ENCODE measurements around the gene TMEM30A.
A peak's percentile ranks its signal among the peaks of the same experiment; 100 is the strongest.

Gene TMEM30A

DNA sequence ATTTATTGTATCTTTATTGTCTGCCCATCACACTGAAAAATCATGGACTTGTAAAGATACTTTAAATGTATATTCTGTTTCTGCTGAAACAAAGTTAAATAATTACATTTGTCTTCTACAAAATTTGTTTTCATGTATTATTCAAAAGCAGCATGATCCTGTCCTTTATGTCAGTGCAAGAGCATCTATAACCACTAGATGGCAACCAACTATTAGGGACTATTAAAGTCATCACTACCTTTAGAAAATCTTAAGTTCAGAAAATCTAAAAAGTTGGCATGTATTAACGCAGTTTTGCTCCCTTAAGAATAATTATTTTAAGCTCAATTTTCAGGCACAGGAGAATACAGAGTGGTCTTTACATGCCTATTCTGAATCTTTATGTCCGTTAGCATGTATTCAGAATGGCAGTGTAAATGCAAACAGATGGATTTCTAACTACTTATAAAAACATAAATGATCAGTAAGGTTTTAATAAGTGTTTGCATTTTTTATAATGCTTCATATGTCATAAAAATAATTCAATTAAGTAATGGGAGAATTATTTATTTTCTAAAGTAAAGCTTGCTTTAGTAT, 17.8 kb downstream of the TMEM30A start:
- no peak for DNase-seq (ENCODE audit: low read depth in 2 of 3, low spot score in 2 of 3)

DNA sequence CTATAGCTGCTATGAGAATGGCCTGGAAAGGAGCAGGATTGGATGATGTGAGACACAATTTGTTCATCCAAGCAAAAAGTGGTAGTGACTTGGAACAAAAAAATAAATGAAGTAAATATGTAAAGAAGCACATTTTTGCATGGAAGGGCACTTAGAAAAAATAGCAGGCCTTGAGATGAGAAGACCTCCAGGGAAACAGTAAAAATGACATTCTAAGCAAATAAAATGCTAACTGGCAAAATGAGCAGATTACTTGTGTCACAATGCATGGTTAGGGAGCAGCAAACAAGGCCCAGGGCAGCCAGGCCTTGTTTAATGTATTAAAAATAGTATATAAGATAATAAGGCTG, 21.2 kb downstream of the TMEM30A start:
- DNase-seq (ENCODE audit: low read depth in 2 of 3, low spot score in 2 of 3): no peak

DNA sequence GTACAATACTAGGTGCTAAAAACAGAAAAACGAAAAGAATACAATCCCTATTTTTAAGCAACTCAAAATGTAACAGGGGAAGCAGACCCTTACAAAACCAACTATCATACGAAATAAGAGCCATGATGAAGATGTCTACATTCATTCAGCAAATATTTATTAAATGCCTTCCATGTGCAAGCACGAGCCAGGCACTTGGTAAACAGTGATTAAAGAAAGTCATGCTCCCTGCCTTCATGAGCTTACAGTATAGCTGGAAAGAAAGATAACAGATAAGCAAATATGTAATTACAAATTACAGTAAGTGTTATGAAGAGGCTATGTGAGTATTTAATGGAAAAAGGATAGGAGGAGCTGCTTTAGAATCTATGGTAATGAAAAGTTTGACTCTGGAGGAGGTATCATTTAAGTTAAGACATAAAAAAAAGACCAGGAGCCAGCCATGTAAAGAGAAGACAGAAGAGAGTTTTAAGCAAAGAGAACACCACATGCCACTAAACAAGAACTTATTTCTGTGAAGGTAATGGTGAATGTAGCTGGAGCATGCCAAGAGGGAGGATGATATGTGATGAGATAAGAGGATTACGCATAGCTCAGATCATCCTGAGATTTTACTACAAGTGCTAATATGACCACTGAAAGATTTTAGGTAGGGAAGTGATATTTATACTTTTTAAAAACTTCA, 21.7 kb downstream of the TMEM30A start:
- no peak for DNase-seq (ENCODE audit: low read depth in 2 of 3, low spot score in 2 of 3)

DNA sequence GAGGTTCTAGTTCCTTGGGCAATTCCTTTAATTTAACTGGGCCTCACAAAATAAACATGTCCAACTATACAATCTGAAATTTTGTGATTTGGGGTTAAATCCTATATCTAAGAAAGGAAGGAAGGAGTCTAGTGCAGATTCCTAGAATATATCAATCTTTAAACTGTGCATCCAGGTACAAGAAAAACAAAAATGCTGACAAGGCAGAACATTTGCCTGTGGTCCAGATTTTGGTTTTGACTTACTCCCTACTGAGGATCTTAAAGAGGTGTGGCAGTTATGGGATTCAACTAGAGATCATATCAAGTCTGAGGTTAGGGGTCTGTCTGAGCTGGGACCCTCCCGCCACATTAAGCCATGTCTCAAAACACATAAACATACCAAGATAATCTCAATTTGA, 23.3 kb downstream of the TMEM30A start:
- DNase-seq (ENCODE audit: low read depth in 2 of 3, low spot score in 2 of 3): no peak

DNA sequence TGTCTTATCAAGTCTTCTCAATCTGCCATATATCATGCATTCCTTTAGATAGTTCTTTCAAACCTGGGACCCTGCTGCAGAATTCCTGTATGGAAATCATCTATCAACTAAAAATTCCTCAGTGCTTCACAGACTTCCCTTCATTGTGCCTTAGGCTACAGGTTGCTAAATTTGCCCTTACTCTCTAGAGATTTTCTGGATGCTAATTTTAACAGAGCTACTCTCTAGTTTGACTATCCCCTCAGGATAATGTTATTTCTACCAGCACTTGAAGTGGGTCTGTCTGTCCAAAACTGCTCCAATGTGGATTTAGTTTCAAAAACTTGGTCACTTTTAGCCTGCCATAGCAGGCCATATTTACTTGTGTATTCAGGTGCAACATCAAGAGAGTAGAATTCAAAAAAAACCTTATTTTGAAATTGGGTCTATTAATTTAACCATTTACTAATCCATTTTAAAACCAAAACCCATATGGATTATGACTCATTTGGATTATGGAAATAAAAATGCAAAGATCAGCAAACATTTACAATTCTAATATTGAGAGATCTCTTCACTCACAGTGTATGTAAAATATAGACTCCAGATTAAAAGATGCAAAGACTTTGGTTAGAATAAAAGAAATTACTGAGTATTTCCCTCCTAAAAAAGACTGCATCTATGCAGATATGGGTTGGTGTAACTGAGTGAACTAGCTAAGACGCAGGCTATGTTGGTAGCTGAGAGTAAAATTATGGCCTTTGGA, 27.1 kb downstream of the TMEM30A start:
- DNase-seq (ENCODE audit: low read depth in 2 of 3, low spot score in 2 of 3): no peak

DNA sequence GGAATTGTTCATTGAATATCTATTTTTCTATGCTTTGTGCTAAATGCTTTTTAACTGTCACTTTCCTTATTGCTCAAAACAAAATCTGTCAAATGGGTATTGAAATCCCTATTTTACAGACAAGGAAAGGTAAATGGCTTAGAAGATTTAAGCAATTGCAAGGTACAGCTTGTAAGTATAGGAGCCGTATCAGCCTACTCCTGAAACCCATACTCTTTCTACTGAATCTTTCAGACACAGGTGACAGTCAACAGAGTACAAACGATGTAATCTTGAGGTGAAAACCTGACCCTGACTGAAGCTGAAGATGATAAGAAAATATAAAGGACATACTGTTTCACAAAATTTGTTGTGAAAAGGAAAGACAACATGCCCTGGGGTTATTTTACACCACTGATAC, 34.0 kb downstream of the TMEM30A start:
- no peak for DNase-seq (ENCODE audit: low read depth in 2 of 3, low spot score in 2 of 3)

DNA sequence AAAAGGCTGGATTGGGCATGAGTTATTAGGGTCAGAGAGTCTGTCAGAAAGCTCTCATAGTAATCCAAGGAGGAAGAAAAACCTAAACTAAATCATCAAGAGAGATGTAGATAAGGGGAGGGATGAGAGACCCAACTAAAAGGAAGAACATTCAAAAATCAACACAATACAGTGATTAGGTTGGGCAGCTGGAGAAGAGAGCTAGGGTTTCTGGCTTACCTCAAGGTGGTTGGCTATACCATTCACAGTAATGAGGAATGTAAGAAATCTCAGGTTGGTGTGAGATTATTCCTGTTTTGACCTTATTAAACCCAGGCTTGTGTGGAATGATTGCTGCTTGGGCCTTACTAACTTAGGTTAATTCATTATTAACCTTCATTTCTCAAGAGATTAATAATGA, 34.8 kb downstream of the TMEM30A start:
- no peak for DNase-seq (ENCODE audit: low read depth in 2 of 3, low spot score in 2 of 3)

DNA sequence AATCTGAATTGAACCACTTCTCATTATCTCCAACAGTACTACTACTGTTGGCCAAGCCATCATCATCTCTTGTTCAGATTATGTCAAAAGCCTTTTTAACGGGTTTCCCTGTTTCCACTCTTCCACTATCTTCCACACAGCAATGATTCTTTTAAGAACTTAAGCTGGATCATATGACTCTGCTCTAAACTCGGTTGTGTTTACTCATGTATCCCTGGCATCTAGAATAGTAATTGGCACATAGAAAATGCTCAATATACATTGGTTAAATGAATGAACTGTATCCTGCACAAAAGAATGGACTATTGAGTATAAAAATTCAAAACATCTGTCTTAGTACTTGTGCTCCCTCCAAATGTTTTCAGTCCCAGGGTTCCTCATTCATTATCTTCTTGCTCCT, 38.2 kb downstream of the TMEM30A start:
- DNase-seq (ENCODE audit: low read depth in 2 of 3, low spot score in 2 of 3): no peak

DNA sequence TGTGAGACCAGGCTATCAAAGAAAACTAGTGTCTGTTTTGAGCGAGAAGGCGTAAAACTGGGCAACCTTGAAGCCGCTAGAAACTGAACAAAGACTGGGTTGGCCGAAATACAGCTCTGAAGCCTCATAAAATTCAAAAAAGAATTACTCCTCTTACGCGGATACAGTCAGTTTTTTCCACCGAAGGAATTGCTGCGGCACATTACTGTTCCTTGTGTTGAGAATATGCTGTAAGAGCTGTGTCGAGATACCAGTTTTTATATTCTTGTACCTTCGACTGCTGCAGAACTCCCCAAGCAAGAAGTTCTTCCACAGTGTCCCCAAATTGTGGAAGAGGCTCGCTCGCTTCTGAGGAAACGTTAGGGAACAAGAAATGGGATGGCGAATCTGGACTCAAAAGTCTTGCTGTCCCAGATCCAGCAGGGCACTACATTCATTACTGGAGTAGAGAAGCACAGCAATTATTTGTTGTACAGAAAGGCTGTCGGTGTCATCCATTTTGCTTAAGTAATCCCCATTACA, 40.5 kb downstream of the TMEM30A start:
- no peak for DNase-seq (ENCODE audit: low read depth in 2 of 3, low spot score in 2 of 3)

DNA sequence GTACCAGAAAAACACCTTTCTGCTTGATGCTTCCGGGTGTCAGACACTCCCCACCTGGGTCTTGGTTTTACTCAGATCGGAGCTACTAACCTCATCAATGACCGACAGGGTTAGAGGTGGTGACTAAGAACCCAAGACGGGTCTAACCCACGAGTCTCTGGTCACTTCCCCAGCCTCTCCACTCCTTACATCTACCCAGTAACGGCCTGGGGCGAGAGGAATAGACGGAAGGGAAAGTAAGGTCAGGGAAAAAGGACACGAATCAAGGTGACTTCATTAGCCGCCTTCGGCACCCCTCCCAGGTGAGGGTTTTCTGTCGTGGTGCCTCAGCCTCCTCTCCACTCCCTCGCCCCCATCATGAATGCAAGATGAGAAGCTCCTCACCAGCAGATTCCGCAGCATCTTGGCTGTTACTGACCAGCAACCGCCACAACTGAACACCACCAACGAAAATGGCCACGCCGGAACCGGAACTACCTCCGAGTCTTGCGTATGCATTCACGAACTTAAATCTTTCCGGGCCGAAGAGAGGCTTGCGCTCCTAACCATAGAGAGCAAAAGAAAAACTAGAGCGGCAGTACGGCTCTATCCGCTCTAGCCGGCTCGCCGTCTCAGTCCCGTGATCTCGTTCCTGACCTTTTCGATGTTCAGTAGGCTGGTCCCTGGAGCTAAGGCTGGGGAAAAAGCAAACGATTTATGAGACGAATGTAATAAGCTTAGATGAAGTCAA, 41.1 kb downstream of the TMEM30A start, which contains the start of gene COX7A2:
Gene COX7A2 (minus strand): TSS at position 469 of the 730 bp plus-strand sequence. CDS start 67 bp downstream, at position 402.
- DNase-seq (ENCODE audit: low read depth in 2 of 3, low spot score in 2 of 3): peak; percentile 39 to 69 (median 61)

DNA sequence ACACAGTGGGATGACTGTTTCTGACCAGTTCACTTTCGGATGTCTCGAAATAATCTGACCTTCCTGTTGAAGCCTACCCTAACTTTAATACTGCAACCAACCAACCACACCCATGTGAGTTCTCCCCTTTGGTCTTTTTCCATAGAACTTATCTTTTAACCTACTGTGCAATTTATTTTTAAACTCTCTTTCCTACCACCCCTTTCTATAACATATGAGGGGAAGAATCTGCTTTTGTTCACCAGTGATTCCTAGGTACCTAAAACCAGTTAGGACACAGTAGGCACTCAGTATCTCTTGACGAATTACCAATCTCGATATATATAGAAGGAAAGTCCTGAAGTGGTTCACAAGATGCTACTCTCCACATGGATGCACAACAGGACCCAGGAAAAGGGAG, 48.0 kb downstream of the TMEM30A start:
- DNase-seq (ENCODE audit: low read depth in 2 of 3, low spot score in 2 of 3): no peak

DNA sequence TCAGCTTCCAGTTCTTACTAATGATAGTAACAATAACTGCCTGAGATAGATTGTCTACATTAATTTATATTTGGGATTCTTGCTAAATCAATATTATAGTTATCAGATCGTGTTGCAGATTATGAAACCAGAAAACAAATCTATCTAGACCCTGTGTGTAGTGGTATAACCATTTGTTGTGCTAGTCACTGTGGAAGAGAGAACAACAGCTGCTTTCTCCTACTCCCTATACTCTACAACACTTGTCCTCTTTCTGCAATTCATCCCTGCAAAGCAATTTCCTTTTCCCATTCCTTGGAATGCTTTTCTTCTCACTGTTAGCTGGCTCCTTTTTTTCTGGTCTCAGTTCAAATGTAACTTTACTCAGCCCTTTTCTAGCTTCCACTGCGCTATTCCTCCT, 49.3 kb downstream of the TMEM30A start:
- DNase-seq (ENCODE audit: low read depth in 2 of 3, low spot score in 2 of 3): no peak

DNA sequence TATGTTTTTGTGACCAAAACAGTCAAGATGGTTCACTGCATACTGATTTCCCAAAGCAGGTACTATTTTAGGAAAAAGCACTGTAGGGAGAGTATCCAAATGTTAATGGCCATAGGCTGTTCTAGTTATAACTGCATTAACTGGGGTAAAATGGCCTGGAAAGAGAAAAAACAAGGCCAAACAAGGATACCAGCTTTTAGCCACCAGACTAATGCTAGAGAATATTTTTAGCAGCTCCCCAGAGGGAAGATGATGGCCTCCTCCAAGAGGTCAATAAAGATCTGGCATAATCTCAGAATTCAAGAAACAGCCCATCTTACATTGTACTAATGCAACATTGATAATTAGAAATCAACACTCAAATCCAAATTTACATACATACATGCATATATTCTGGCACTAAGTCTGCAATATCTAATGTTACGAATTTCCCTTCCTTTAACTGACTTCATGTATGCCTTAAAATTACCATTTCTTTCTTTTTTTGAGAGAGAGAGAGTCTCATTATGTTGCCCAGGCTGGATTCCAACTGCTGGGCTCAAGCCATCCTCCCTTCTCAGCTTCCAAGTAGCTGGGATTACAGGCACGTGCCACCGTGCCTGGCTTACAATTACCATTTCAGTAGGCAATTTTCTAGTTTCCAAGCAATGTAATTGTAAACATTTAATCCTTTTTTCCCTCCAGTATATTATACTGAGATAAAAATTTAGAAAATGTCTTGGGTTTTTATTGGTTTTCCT, 50.3 kb downstream of the TMEM30A start:
- no peak for DNase-seq (ENCODE audit: low read depth in 2 of 3, low spot score in 2 of 3)

DNA sequence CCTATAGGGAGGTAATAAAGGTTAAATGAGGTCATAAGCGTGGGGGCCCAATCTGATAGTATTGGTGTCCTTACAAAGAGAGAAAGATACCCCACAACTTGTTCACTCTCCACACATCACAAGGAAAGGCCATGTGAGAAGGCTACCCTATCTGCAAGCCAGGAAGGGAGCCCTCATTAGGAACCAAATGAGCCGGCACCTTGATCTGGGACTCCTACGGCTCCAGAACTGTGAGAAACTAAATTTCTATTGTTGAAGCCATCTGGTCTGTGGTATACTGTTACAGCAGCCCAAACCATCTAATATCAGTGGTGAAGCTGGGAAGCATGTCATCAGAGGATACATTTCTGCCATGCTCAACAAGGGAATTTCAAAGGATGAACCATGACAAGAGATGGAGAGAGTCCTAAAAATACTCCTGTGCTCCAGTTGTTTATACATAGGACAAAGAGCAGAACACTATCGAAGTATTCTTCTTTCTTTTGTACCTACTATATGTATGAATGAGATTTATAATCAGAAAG, 51.4 kb downstream of the TMEM30A start:
- no peak for DNase-seq (ENCODE audit: low read depth in 2 of 3, low spot score in 2 of 3)

DNA sequence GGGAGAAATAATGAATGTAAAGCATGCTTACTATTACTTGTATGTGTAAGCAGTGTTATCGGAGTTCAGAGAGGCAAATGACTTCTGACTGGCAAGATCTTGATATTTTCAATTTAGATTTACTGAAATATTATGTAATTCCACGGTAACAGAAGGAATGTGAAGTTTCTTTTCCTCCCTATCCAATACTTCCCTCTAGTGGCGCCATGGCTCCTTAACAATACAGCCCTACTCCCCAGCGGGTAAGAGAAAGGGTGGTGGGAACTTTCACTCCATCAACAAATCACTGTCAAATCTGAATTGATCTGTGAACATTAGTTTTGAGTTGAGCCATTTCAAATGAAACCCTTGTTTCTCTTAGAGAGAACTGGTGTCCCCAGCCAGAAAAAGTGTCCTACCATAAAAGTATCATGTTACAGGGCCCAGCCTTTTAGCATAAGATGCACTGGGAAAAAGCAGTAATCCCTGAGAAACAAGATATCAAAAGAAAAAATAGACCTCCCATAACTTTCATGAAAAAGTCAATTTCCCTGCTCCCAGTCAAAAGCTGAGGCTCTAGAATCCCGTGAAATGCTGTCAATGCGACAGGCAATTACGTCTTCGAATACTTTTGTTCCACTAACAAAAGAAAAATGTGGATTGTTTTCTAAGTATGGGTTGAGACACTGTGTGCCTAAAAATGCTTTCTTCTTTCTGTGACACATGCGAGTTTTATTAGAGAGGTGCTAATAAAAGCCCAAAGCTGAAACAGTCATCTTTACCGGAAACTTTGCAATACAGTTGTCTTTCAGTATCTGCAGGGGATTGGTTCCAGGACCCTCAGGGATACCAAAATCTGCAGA, 53.9 kb downstream of the TMEM30A start:
- DNase-seq (ENCODE audit: low read depth in 2 of 3, low spot score in 2 of 3): no peak

DNA sequence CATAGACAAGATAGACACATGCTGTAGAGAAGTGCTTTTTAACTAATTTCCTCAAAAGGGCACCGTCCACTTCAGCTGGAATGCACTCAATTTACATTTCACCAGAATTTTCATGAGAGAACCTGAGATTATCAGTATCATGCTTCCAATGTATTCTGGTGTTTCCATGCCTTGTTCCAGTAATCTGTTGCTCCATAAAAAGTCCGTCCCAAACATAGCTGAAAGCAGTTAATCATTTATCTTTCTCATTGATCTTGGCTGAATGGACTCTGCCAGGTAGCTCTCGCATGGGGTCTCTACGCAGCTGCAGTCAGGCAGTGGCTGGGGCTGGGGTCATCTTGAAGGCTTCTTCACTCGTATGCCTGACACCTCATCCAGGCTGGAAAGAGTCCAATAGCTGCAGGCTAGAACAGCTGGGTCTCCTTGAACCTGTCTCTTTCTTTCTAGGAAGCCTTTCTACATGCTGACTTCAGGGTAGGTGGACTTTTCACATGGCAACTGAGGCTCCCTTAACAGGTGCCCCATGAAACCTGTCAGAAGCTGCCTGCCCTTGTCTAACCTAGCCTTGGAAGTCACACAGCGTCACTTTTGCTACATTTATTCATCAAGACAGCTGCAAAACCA, 60.2 kb downstream of the TMEM30A start:
- DNase-seq (ENCODE audit: low read depth in 2 of 3, low spot score in 2 of 3): no peak

DNA sequence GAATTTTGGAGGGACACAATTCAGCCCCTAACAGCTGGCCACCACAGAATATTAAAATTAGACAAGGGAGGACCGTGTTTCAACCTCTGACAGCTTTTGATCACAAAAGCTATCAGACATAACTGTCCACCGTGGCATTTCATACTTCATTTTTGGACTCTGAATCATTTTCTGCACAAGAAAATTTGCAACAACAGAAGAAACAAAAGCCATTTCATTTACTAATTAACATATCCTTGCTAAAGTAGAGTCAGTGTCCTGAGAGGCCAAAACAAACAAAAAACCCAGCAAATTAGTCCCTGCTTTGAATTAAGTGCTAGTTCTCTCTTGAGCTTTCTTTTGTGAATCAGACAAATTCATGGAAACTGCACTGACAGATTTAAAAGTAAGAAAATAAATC, 61.2 kb downstream of the TMEM30A start:
- no peak for DNase-seq (ENCODE audit: low read depth in 2 of 3, low spot score in 2 of 3)

DNA sequence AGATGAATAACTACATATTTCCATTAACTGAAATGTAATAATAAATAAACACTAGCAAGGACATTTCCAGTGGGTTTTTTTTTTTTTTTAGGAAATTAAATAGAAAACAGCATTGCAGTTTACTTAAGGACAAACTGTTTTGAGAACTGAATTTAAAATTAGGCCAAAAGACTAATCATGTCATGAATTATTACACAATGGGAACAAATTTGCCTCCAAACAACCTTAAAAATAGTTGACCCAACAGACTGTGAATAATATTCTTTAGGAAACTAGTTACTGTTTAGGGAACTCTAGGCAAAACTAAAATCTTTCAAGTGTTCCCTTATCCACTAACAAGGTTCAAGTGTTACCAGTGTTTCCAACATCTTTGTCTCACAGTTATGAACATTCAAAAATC, 62.3 kb downstream of the TMEM30A start:
- no peak for DNase-seq (ENCODE audit: low read depth in 2 of 3, low spot score in 2 of 3)

DNA sequence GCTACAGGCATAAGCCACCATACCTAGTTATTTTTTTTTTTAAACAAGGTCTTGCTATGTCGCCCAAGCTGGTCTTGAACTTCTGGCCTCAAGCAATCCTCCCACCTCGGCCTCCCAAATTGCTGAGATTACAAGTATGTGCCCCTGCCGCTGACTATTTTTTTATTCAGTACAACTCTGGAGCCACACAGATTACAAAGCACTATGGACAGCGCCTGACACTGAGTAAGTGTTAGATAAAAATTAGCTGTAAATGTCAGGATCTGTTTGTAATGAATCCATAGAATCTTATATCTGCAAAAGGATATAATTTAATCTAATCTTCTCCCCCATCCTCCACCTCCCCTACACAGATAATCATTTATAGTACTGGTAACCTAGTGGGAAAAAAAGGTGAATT, 63.5 kb downstream of the TMEM30A start:
- no peak for DNase-seq (ENCODE audit: low read depth in 2 of 3, low spot score in 2 of 3)

Data from activated CD8-positive, alpha-beta memory T cell treated with anti-CD3 and anti-CD28 coated beads for 48 hours (primary cell).